ENCODE results near the gene PGM2L1.
A peak's percentile ranks its signal among the peaks of the same experiment; 100 is the strongest.

Gene PGM2L1

DNA sequence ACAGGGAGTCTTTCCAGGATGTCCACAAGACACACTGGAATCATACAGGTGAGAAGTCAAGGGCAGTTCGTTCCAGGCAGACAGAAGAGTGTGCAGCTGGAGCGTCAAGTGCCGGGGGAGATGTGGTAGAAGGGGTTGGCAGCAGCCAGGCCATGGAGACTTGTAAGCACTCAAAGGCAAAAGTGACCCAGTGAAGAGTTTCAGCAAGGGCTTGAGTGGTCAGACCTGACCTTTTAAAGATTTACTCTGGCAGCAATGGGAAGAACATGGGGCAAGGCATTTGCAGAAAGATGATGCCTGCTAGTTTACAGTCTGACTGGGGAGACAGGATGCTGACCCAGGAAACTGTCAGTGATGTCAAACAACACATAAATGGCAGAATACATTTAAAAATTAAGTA, 115.8 kb downstream of the PGM2L1 start:
- H3K4me2 ChIP-seq (ENCODE audit: low read length, poor library complexity, severe bottlenecking), result no peak overlapping the region
- H3K23ac ChIP-seq (ENCODE audit: low read length in 2 of 2), result no peak overlapping the region
- H2BK120ac ChIP-seq (ENCODE audit: low read depth, low read length), result no peak overlapping the region
- H3K36me3 ChIP-seq (ENCODE audit: control insufficient read depth in 1 of 2, insufficient read depth in 2 of 2, low read depth in 1 of 2, low read length in 2 of 2), result no peaks in the 10 kb centered on the region
- H2BK15ac ChIP-seq (ENCODE audit: low read depth, poor library complexity, severe bottlenecking), result no peak overlapping the region
- H3K4ac ChIP-seq (ENCODE audit: low read depth in 1 of 2, low read length in 2 of 2), result peak overlapping the region in 1 of 2 experiments; percentile 37
- H3K9ac ChIP-seq (ENCODE audit: low read length), result no peak overlapping the region
- 89% methylated on average over 3 of the region's 3 CpGs for WGBS
- no peak overlapping the region for H2AK5ac ChIP-seq (ENCODE audit: low read length, severe bottlenecking)
- no peak overlapping the region for H2BK5ac ChIP-seq (ENCODE audit: low read depth, low read length, poor library complexity, severe bottlenecking)
- no peaks in the 10 kb centered on the region for H3K79me1 ChIP-seq (replicated peaks; ENCODE audit: low read length, poor library complexity, severe bottlenecking)
- no peaks in the 10 kb centered on the region for H3K27me3 ChIP-seq (ENCODE audit: control insufficient read depth in 1 of 2, insufficient read depth in 1 of 2, low read length in 2 of 2)
- no peak overlapping the region for H3K18ac ChIP-seq (ENCODE audit: low read depth in 1 of 2, low read length in 2 of 2)
- no peak for DNase-seq
- no peak overlapping the region for H4K8ac ChIP-seq (ENCODE audit: low read length)
- H3K4me1 ChIP-seq (ENCODE audit: control insufficient read depth, insufficient read depth, low read depth, low read length), result peaks cover 6% of the 10 kb centered on the region
- H3K4me3 ChIP-seq (ENCODE audit: insufficient read depth in 1 of 2, low read depth in 1 of 2, low read length in 2 of 2), result no peak overlapping the region
- H2BK12ac ChIP-seq (ENCODE audit: low read length in 2 of 2), result no peak overlapping the region
- H3K9me3 ChIP-seq (ENCODE audit: control insufficient read depth, low read length), result no peaks in the 10 kb centered on the region
- H2AFZ ChIP-seq (ENCODE audit: low read depth, low read length), result no peak overlapping the region
- H3K27ac ChIP-seq (ENCODE audit: low read length, poor library complexity, severe bottlenecking), result no peak overlapping the region
- no peak overlapping the region for H3K14ac ChIP-seq (ENCODE audit: low read length in 2 of 2)
- no peak overlapping the region for H4K91ac ChIP-seq (ENCODE audit: low read length)

- Histone ChIP-seq H3K9ac (ENCODE audit: low read length) (no peak overlapping the region), H3K23ac (ENCODE audit: low read length in 2 of 2) (no peak overlapping the region), H3K4me2 (ENCODE audit: low read length, poor library complexity, severe bottlenecking) (no peak overlapping the region), H3K27me3 (ENCODE audit: control insufficient read depth in 1 of 2, insufficient read depth in 1 of 2, low read length in 2 of 2) (no peaks in the 10 kb centered on the region), H3K27ac (ENCODE audit: low read length, poor library complexity, severe bottlenecking) (no peak overlapping the region), H3K4me1 (ENCODE audit: control insufficient read depth, insufficient read depth, low read depth, low read length) (peaks cover 8% of the 10 kb centered on the region), H3K79me1 (replicated peaks; ENCODE audit: low read length, poor library complexity, severe bottlenecking) (no peaks in the 10 kb centered on the region), H2BK120ac (ENCODE audit: low read depth, low read length) (no peak overlapping the region), H2BK5ac (ENCODE audit: low read depth, low read length, poor library complexity, severe bottlenecking) (no peak overlapping the region), H3K14ac (ENCODE audit: low read length in 2 of 2) (no peak overlapping the region), H3K36me3 (ENCODE audit: control insufficient read depth in 1 of 2, insufficient read depth in 2 of 2, low read depth in 1 of 2, low read length in 2 of 2) (no peaks in the 10 kb centered on the region), H2AFZ (ENCODE audit: low read depth, low read length) (no peak overlapping the region), H2BK12ac (ENCODE audit: low read length in 2 of 2) (no peak overlapping the region), H2BK15ac (ENCODE audit: low read depth, poor library complexity, severe bottlenecking) (no peak overlapping the region), H3K9me3 (ENCODE audit: control insufficient read depth, low read length) (no peaks in the 10 kb centered on the region), H3K4ac (ENCODE audit: low read depth in 1 of 2, low read length in 2 of 2) (no peak overlapping the region), H2AK5ac (ENCODE audit: low read length, severe bottlenecking) (no peak overlapping the region), H4K91ac (ENCODE audit: low read length) (no peak overlapping the region), H3K18ac (ENCODE audit: low read depth in 1 of 2, low read length in 2 of 2) (no peak overlapping the region), H3K4me3 (ENCODE audit: insufficient read depth in 1 of 2, low read depth in 1 of 2, low read length in 2 of 2) (no peak overlapping the region), H4K8ac (ENCODE audit: low read length) (no peak overlapping the region)
- no peak for DNase-seq
These were observed 117.7 kb downstream of the PGM2L1 start for GRCh38 chr11:74280494-74280893.

Small RNAs within 50 kb of the gene (small RNA-seq; reads per million reads assigned to genes)
- gene MIR548AL (ENCODE audit: low read depth), result 8.9 reads per million, percentile 76 among the genes with 10 or more reads in this experiment

Data from mesenchymal stem cell (in vitro differentiated cells and primary cell).